Central memory CD4-positive, alpha-beta T cell (primary cell): Measurements from ENCODE around the gene SLC7A1.

ENCODE experiments used
- DNase-seq: peaks from one replicate; pipeline ENCODE4 v3.0.0; 2022

The SLC7A1 gene

GRCh38 chr13:29582171-29582570, 13.3 kb downstream of the SLC7A1 start:
- no peak for DNase-seq

- no peak for DNase-seq
Observed at GRCh38 chr13:29581666-29582065, 13.8 kb downstream of the SLC7A1 start.

GRCh38 chr13:29579094-29579493, 16.4 kb downstream of the SLC7A1 start:
- no peak for DNase-seq

- no peak for DNase-seq
Observed at GRCh38 chr13:29578300-29579085, 17.0 kb downstream of the SLC7A1 start.

- no peak for DNase-seq
Observed at GRCh38 chr13:29577136-29578051, 18.1 kb downstream of the SLC7A1 start.

- no peak for DNase-seq
Observed at GRCh38 chr13:29576581-29576980, 18.9 kb downstream of the SLC7A1 start.

GRCh38 chr13:29575098-29575497, 20.4 kb downstream of the SLC7A1 start:
- no peak for DNase-seq

- DNase-seq = no peak
Observed at GRCh38 chr13:29573190-29573589, 22.3 kb downstream of the SLC7A1 start.

GRCh38 chr13:29572575-29572974, 22.9 kb downstream of the SLC7A1 start:
- DNase-seq = no peak

GRCh38 chr13:29571876-29572570, 23.5 kb downstream of the SLC7A1 start:
- DNase-seq = no peak

GRCh38 chr13:29570051-29570654, 25.3 kb downstream of the SLC7A1 start:
- no peak for DNase-seq

- no peak for DNase-seq
Observed at GRCh38 chr13:29569253-29570050, 26.0 kb downstream of the SLC7A1 start.

- no peak for DNase-seq
Observed at GRCh38 chr13:29568731-29569130, 26.8 kb downstream of the SLC7A1 start.

- no peak for DNase-seq
Observed at GRCh38 chr13:29567411-29567810, 28.1 kb downstream of the SLC7A1 start.

GRCh38 chr13:29566206-29566605, 29.3 kb downstream of the SLC7A1 start:
- no peak for DNase-seq

- no peak for DNase-seq
Observed at GRCh38 chr13:29564818-29565217, 30.7 kb downstream of the SLC7A1 start.

- DNase-seq = no peak
Observed at GRCh38 chr13:29564373-29564772, 31.1 kb downstream of the SLC7A1 start.

GRCh38 chr13:29563941-29564340, 31.5 kb downstream of the SLC7A1 start:
- DNase-seq = no peak

- no peak for DNase-seq
Observed at GRCh38 chr13:29562786-29563438, 32.6 kb downstream of the SLC7A1 start.

- no peak for DNase-seq
Observed at GRCh38 chr13:29561918-29562317, 33.6 kb downstream of the SLC7A1 start.

GRCh38 chr13:29556742-29557141, 38.7 kb downstream of the SLC7A1 start:
- no peak for DNase-seq
